GM12891 (cell line): Measurements from ENCODE around the gene UBN1.

Experiments used
- POLR2A ChIP-seq: IDR thresholded peaks from 2 replicates; pipeline ENCODE4 v1.6.1; 2011; ENCODE audit warnings: low read depth, low read length, control low read depth
- SPI1 ChIP-seq: IDR thresholded peaks from 2 replicates; pipeline ENCODE4 v1.6.1; 2011; ENCODE audit warnings: low read depth, low read length, control low read depth
- TAF1 ChIP-seq: IDR thresholded peaks from 2 replicates; pipeline ENCODE4 v1.6.1; 2011; ENCODE audit warnings: low read depth, low read length, control low read depth

DNA sequence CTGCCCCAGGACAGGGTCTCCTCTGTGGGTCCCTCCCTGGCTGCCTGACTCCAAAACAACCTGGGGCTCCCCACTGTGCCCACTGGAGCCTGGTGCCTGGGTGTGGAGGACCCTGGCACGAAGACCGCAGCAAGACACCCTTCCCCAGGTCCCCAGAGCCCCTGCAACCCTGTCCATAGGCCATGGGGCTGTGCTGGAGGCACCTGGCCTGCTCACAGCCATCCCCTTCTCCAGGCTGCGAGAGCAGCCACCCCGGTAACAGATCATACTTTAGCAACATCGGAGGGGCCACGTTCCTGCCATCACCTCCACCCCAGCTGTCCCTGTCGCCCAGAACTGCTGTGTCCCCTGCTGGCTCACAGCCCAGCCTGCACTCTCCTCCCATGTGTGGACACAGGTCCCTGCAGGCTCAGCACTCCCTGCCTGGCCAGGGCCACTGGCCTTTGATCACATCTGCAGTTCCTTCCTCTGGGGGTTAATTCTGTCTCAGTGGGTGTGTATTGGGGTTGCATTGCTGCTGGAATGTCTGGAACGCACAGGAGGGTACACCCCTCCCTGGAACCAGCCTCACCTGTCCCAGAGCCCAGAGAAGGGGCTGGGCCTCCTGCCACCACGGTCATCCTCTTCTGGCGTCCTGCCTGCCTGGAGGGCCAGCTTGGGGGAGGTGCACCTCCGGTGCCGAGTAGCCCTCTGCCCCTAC is 77.5 kb downstream of the UBN1 start:
- TF ChIP-seq POLR2A: no peak
- TF ChIP-seq TAF1: no peak
- TF ChIP-seq SPI1: no peak
